Activated B cell treated with CpG ODN at 0.5 μM for 24 hours (primary cell): ENCODE data around the gene GPR143. TPM values are rescaled to one million over a fixed set of nuclear protein-coding genes. Genes with fewer than 3 reads are reported as not detected.

Source experiments
- ATAC-seq: fragments of 200-7000 bp; cut with Tn5 transposase; one replicate; pipeline ENCODE4 v1.10.0; 2021; ENCODE audit warnings: low read depth, mild to moderate bottlenecking, moderate library complexity
- CTCF ChIA-PET: fragments of 350-600 bp; sonication (Branson Sonifier 250); formaldehyde crosslinking; loops from one replicate; lab custom pipeline; 2021; ENCODE audit warnings: antibody characterized with exemption; lab: Charles Lee
- POLR2A ChIA-PET: fragments of 350-600 bp; sonication (Branson Sonifier 250); formaldehyde crosslinking; loops from one replicate; lab custom pipeline; 2021; ENCODE audit warnings: antibody characterized with exemption; lab: Charles Lee
- DNase-seq: peaks from one replicate; pipeline ENCODE4 v3.0.0; 2022
- H3K27ac Mint-ChIP-seq: one replicate; pipeline ENCODE4 v1.8.0; 2020; ENCODE audit warnings: mixed read lengths
- H3K27me3 Mint-ChIP-seq: one replicate; pipeline ENCODE4 v1.8.0; 2021; ENCODE audit warnings: mixed read lengths
- H3K36me3 Mint-ChIP-seq: one replicate; pipeline ENCODE4 v1.8.0; 2021; ENCODE audit warnings: low read depth, mixed read lengths
- H3K4me1 Mint-ChIP-seq: one replicate; pipeline ENCODE4 v1.8.0; 2021; ENCODE audit warnings: mixed read lengths
- H3K4me3 Mint-ChIP-seq: one replicate; pipeline ENCODE4 v1.8.0; 2020; ENCODE audit warnings: mild to moderate bottlenecking, mixed read lengths
- H3K9me3 Mint-ChIP-seq: one replicate; pipeline ENCODE4 v1.8.0; 2020; ENCODE audit warnings: mixed read lengths
- CTCF ChIP-seq: fragments of 200-600 bp; IDR thresholded peaks from one replicate; pipeline ENCODE4 v1.8.0; 2022; ENCODE audit warnings: antibody characterized with exemption, mild to moderate bottlenecking
- intact Hi-C: fragments of 100-400 bp; cut with micrococcal nuclease; formaldehyde crosslinking; loops from one replicate; pipeline ENCODE4 v1.15.1; 2024
- total RNA-seq: library from RNA; stranded (reverse); gene quantifications from 2 replicates; pipeline ENCODE4 v1.2.3, GENCODE V29; 2022

GPR143 gene
- total RNA-seq, 1 donor from 2014 or later: not detected

- ChIA-PET POLR2A (no interaction called here), CTCF (no interaction called here)
- Mint-ChIP-seq H3K4me1 (peaks cover 31% of the 10 kb centered on the region), H3K27me3 (no peaks in the 10 kb centered on the region), H3K4me3 (no peak overlapping the region), H3K9me3 (peaks cover 2% of the 10 kb centered on the region), H3K36me3 (peaks cover 36% of the 10 kb centered on the region), H3K27ac (no peak overlapping the region)
- ATAC-seq (no peak), DNase-seq (no peak)
- intact Hi-C loops: no loop called here
- TF ChIP-seq CTCF: no peak
Observed at GRCh38 chrX:9681422-9681821, 84.2 kb downstream of the GPR143 start.

- intact Hi-C loops: no loop called here
- Mint-ChIP-seq H3K36me3 (peaks cover 34% of the 10 kb centered on the region), H3K27ac (no peak overlapping the region), H3K4me3 (no peak overlapping the region), H3K9me3 (peaks cover 2% of the 10 kb centered on the region), H3K27me3 (no peaks in the 10 kb centered on the region), H3K4me1 (peaks cover 31% of the 10 kb centered on the region)
- no peak for TF ChIP-seq CTCF
- CTCF ChIA-PET: no interaction called here
- POLR2A ChIA-PET: interaction anchor here (0.5 kb wide), 1 partner anchor 340 kb away, joined by 3 read pairs; no protein-coding TSS in a partner anchor
- DNase-seq (no peak), ATAC-seq (no peak)
Observed at GRCh38 chrX:9681011-9681410, 84.6 kb downstream of the GPR143 start.

GRCh38 chrX:9678215-9678965, 87.3 kb downstream of the GPR143 start:
- Mint-ChIP-seq H3K27me3 (no peaks in the 10 kb centered on the region), H3K36me3 (peaks cover 24% of the 10 kb centered on the region), H3K9me3 (peaks cover 2% of the 10 kb centered on the region), H3K4me1 (peaks cover 39% of the 10 kb centered on the region), H3K4me3 (peak overlapping the region; percentile 29), H3K27ac (peak overlapping the region; percentile 89)
- no peak for TF ChIP-seq CTCF
- no peak for DNase-seq
- intact Hi-C loops: loop anchor here (5.0 to 10.0 kb wide), 3 partner anchors 146 to 514 kb away; no protein-coding TSS in a partner anchor
- ChIA-PET CTCF (no interaction called here), POLR2A (interaction anchor here (1.6 to 1.7 kb wide), 2 partner anchors 215 to 337 kb away, joined by 8 to 12 read pairs; no protein-coding TSS in a partner anchor)
- no peak for ATAC-seq

- no peak for TF ChIP-seq CTCF
- Mint-ChIP-seq H3K27ac (peak overlapping the region; percentile 89), H3K4me1 (peaks cover 50% of the 10 kb centered on the region), H3K4me3 (peak overlapping the region; percentile 58), H3K36me3 (peaks cover 23% of the 10 kb centered on the region), H3K9me3 (peaks cover 2% of the 10 kb centered on the region), H3K27me3 (no peaks in the 10 kb centered on the region)
- intact Hi-C loops: loop anchor here (1.0 to 10.0 kb wide), 9 partner anchors 20 to 522 kb away; no protein-coding TSS in a partner anchor
- POLR2A ChIA-PET: interaction anchor here (0.9 to 1.7 kb wide), 5 partner anchors 20 to 336 kb away, joined by 3 to 12 read pairs (median 7); no protein-coding TSS in a partner anchor
- no peak for DNase-seq
- peak; percentile 89 for ATAC-seq
- CTCF ChIA-PET: no interaction called here
Observed at GRCh38 chrX:9677098-9677739, 88.4 kb downstream of the GPR143 start.

- Mint-ChIP-seq H3K4me1 (peaks cover 55% of the 10 kb centered on the region), H3K27me3 (no peaks in the 10 kb centered on the region), H3K9me3 (peaks cover 2% of the 10 kb centered on the region), H3K36me3 (peaks cover 25% of the 10 kb centered on the region), H3K27ac (peak overlapping the region; percentile 89), H3K4me3 (peak overlapping the region; percentile 58)
- ChIA-PET POLR2A (interaction anchor here (0.9 to 1.7 kb wide), 4 partner anchors 19 to 213 kb away, joined by 3 to 12 read pairs (median 5); no protein-coding TSS in a partner anchor), CTCF (no interaction called here)
- DNase-seq: no peak
- intact Hi-C loops: loop anchor here (1.0 to 10.0 kb wide), 9 partner anchors 20 to 523 kb away; no protein-coding TSS in a partner anchor
- TF ChIP-seq CTCF: no peak
- no peak for ATAC-seq
Observed at GRCh38 chrX:9676738-9677097, 88.9 kb downstream of the GPR143 start.
